Measurements from ENCODE around the gene NUAK1. TPM values are rescaled to one million over a fixed set of nuclear protein-coding genes. Genes with fewer than 3 reads are reported as not detected.

NUAK1 gene
- total RNA-seq, 1 experiment from 2014 or later: 7.4 TPM

- H3K9ac ChIP-seq (ENCODE audit: low read length): no peak overlapping the region
- no peak overlapping the region for H3K4me2 ChIP-seq (ENCODE audit: low read length)
- H3K36me3 ChIP-seq (ENCODE audit: control insufficient read depth in 1 of 2, insufficient read depth in 2 of 2, low read length in 2 of 2): no peaks in the 10 kb centered on the region
- H3K4me3 ChIP-seq (replicated peaks in 1 of 2; ENCODE audit: low read depth in 1 of 2, low read length in 2 of 2): no peak overlapping the region
- no peaks in the 10 kb centered on the region for H3K27me3 ChIP-seq (ENCODE audit: insufficient read depth, low read length)
- H3K27ac ChIP-seq (ENCODE audit: low read depth, low read length): no peak overlapping the region
- no peak for TF ChIP-seq ZBTB33 (IDR thresholded peaks at IDR 0.05; ENCODE audit: extremely low read depth, insufficient replicate concordance, low read length)
- TF ChIP-seq SRF (IDR thresholded peaks at IDR 0.05; ENCODE audit: low read depth): no peak
- POLR2A ChIA-PET: no interaction called here
- no peaks in the 10 kb centered on the region for H3K4me1 ChIP-seq (ENCODE audit: control insufficient read depth in 1 of 2, insufficient read depth in 2 of 2, low read length in 2 of 2)
- H3K9me2 ChIP-seq (ENCODE audit: insufficient read depth): no peaks in the 10 kb centered on the region
- H4K20me1 ChIP-seq (ENCODE audit: insufficient read depth): no peaks in the 10 kb centered on the region
- H3K9me3 ChIP-seq (ENCODE audit: control insufficient read depth in 1 of 2, insufficient read depth in 1 of 2, low read depth in 1 of 2, low read length in 2 of 2): no peaks in the 10 kb centered on the region
- no peak for ATAC-seq
- CTCF ChIA-PET: no interaction called here
- RAD21 ChIA-PET (ENCODE audit: low non-redundant PET in 1 of 2, low total read pairs in 2 of 2, uncharacterized antibody in 2 of 2, unreplicated experiment in 2 of 2): no interaction called here
- H2AFZ ChIP-seq (ENCODE audit: low read depth, low read length, poor library complexity, severe bottlenecking): no peak overlapping the region
- no peak for DNase-seq (ENCODE audit: low read depth, low spot score)
- BruUV-seq (replicated peaks): no TSS peak
- intact Hi-C loops (cut with micrococcal nuclease): no loop called here
- H3K79me2 ChIP-seq (ENCODE audit: insufficient read depth, low read length): no peaks in the 10 kb centered on the region
These were observed 40.3 kb upstream of the NUAK1 start for GRCh38 chr12:106179086-106179485.

GRCh38 chr12:106178562-106178961, 39.8 kb upstream of the NUAK1 start:
- Histone ChIP-seq H3K79me2 (ENCODE audit: insufficient read depth, low read length) (no peaks in the 10 kb centered on the region), H3K4me2 (ENCODE audit: low read length) (no peak overlapping the region), H3K9me3 (ENCODE audit: control insufficient read depth in 1 of 2, insufficient read depth in 1 of 2, low read depth in 1 of 2, low read length in 2 of 2) (no peaks in the 10 kb centered on the region), H3K4me3 (replicated peaks in 1 of 2; ENCODE audit: low read depth in 1 of 2, low read length in 2 of 2) (no peak overlapping the region), H2AFZ (ENCODE audit: low read depth, low read length, poor library complexity, severe bottlenecking) (no peak overlapping the region), H3K4me1 (ENCODE audit: control insufficient read depth in 1 of 2, insufficient read depth in 2 of 2, low read length in 2 of 2) (no peaks in the 10 kb centered on the region), H3K9ac (ENCODE audit: low read length) (no peak overlapping the region), H3K9me2 (ENCODE audit: insufficient read depth) (no peaks in the 10 kb centered on the region), H3K27me3 (ENCODE audit: insufficient read depth, low read length) (no peaks in the 10 kb centered on the region), H4K20me1 (ENCODE audit: insufficient read depth) (no peaks in the 10 kb centered on the region), H3K36me3 (ENCODE audit: control insufficient read depth in 1 of 2, insufficient read depth in 2 of 2, low read length in 2 of 2) (no peaks in the 10 kb centered on the region), H3K27ac (ENCODE audit: low read depth, low read length) (no peak overlapping the region)
- no peak for ATAC-seq
- CTCF ChIA-PET: no interaction called here
- no TSS peak for BruUV-seq (replicated peaks)
- RAD21 ChIA-PET (ENCODE audit: low non-redundant PET in 1 of 2, low total read pairs in 2 of 2, uncharacterized antibody in 2 of 2, unreplicated experiment in 2 of 2): no interaction called here
- intact Hi-C loops (cut with micrococcal nuclease): no loop called here
- no peak for DNase-seq (ENCODE audit: low read depth, low spot score)
- POLR2A ChIA-PET: no interaction called here
- TF ChIP-seq CBX3 (IDR thresholded peaks at IDR 0.05; ENCODE audit: low read depth): no peak
- TF ChIP-seq ZBTB33 (IDR thresholded peaks at IDR 0.05; ENCODE audit: extremely low read depth, insufficient replicate concordance, low read length): no peak
- TF ChIP-seq SRF (IDR thresholded peaks at IDR 0.05; ENCODE audit: low read depth): no peak
- TF ChIP-seq SIN3A (IDR thresholded peaks at IDR 0.05; ENCODE audit: low read depth): no peak
- TF ChIP-seq JUND (IDR thresholded peaks at IDR 0.05): no peak
- TF ChIP-seq ZFX (IDR thresholded peaks at IDR 0.05): no peak
- TF ChIP-seq REST (IDR thresholded peaks at IDR 0.05; ENCODE audit: low read depth): no peak
- no peak for TF ChIP-seq EZH2 (IDR thresholded peaks at IDR 0.05)
- TF ChIP-seq CTCF (IDR thresholded peaks at IDR 0.05 in 2 of 3, conservative IDR thresholded peaks at IDR 0.05 in 1 of 3; ENCODE audit: borderline replicate concordance in 1 of 3, insufficient read depth in 1 of 3, low read depth in 2 of 3, low read length in 2 of 3): no peak
- TF ChIP-seq EZH2phosphoT487 (IDR thresholded peaks at IDR 0.05; ENCODE audit: borderline replicate concordance): no peak

Measured in HCT116 (cell line).